SK-N-SH (cell line): ENCODE measurements around the gene CENPP.

Experiments used
- GABPA ChIP-seq: IDR thresholded peaks from 2 replicates; pipeline ENCODE4 v1.4.0; 2012; ENCODE audit warnings: low read depth, mild to moderate bottlenecking
- POLR2AphosphoS5 ChIP-seq: IDR thresholded peaks from 2 replicates; pipeline ENCODE4 v1.6.1; 2012; ENCODE audit warnings: low read depth, low read length
- RAD21 ChIP-seq: IDR thresholded peaks from 2 replicates; pipeline ENCODE4 v1.6.1; 2012; ENCODE audit warnings: mild to moderate bottlenecking, low read length
- RCOR1 ChIP-seq: fragments of 150-350 bp; IDR thresholded peaks from 2 replicates; pipeline ENCODE4 v1.6.1; 2017; ENCODE audit warnings: antibody characterized with exemption, low read length
- SIN3A ChIP-seq: IDR thresholded peaks from 2 replicates; pipeline ENCODE4 v1.6.1; 2012; ENCODE audit warnings: low read depth, mild to moderate bottlenecking, low read length, moderate library complexity, borderline replicate concordance
- YY1 ChIP-seq: IDR thresholded peaks from 2 replicates; pipeline ENCODE4 v1.4.0; 2012; ENCODE audit warnings: low read depth, mild to moderate bottlenecking
- TF ChIP-seq, protein P1 (sequence below): fragments of 200-600 bp; sonication (generic); IDR thresholded peaks from 2 replicates; pipeline ENCODE4 v1.6.1; 2017; ENCODE audit warnings: antibody characterized with exemption, mild to moderate bottlenecking, moderate library complexity
- TF ChIP-seq, protein P2 (sequence below): IDR thresholded peaks from 2 replicates; pipeline ENCODE4 v1.4.0; 2012; ENCODE audit warnings: low read depth, borderline replicate concordance
- TF ChIP-seq, protein P3 (sequence below): IDR thresholded peaks from 2 replicates; pipeline ENCODE4 v1.4.0; 2012; ENCODE audit warnings: low read depth, borderline replicate concordance
- TF ChIP-seq, protein P4 (sequence below): IDR thresholded peaks from 2 replicates; pipeline ENCODE4 v1.6.1; 2012; ENCODE audit warnings: mild to moderate bottlenecking, low read depth, low read length, moderate library complexity

DNA sequence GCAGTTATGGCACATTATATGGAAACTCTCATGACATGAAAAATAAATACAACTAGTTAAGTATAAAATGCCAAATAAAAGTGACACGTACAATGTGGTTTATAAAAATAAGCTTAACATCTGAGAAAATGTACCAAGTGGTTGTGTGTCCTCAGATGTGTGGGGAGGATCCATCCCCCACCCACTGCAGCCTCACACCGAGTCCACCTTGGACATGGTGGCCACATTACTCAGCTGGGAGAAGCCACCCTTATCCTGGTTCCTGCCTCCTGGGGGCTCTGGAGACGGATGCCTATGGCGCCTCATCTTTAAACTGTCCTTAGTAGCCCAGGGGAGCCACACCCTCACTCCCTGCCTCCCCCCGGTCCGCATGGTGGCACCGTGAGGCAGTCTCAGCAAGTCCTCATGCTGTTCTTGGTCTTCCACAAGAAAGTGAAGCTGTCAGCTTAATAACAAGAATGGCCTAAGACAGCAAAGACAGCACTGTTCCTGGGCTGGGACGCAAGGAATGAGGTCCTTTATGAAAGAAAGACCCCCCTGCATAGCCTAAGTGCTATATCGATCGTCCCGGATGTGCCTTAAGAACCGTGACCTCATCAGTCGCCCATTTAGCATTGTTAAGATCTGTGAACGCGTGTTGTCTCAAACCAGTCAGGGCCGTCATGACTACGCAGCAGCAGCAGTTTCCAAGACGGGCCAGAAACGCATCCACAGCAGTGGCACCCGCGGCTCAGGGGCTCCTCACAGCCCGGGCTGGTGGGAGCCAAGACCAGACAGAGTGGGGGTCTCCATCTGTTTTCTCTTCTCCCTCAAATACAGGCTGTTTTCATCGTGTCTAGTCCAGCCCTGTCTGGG is 287.7 kb downstream of the CENPP start:
- TF ChIP-seq, protein P1, sequence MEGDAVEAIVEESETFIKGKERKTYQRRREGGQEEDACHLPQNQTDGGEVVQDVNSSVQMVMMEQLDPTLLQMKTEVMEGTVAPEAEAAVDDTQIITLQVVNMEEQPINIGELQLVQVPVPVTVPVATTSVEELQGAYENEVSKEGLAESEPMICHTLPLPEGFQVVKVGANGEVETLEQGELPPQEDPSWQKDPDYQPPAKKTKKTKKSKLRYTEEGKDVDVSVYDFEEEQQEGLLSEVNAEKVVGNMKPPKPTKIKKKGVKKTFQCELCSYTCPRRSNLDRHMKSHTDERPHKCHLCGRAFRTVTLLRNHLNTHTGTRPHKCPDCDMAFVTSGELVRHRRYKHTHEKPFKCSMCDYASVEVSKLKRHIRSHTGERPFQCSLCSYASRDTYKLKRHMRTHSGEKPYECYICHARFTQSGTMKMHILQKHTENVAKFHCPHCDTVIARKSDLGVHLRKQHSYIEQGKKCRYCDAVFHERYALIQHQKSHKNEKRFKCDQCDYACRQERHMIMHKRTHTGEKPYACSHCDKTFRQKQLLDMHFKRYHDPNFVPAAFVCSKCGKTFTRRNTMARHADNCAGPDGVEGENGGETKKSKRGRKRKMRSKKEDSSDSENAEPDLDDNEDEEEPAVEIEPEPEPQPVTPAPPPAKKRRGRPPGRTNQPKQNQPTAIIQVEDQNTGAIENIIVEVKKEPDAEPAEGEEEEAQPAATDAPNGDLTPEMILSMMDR, result no peak
- TF ChIP-seq GABPA, result no peak
- TF ChIP-seq, protein P2, sequence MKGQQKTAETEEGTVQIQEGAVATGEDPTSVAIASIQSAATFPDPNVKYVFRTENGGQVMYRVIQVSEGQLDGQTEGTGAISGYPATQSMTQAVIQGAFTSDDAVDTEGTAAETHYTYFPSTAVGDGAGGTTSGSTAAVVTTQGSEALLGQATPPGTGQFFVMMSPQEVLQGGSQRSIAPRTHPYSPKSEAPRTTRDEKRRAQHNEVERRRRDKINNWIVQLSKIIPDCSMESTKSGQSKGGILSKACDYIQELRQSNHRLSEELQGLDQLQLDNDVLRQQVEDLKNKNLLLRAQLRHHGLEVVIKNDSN, result no peak
- TF ChIP-seq, protein P3, sequence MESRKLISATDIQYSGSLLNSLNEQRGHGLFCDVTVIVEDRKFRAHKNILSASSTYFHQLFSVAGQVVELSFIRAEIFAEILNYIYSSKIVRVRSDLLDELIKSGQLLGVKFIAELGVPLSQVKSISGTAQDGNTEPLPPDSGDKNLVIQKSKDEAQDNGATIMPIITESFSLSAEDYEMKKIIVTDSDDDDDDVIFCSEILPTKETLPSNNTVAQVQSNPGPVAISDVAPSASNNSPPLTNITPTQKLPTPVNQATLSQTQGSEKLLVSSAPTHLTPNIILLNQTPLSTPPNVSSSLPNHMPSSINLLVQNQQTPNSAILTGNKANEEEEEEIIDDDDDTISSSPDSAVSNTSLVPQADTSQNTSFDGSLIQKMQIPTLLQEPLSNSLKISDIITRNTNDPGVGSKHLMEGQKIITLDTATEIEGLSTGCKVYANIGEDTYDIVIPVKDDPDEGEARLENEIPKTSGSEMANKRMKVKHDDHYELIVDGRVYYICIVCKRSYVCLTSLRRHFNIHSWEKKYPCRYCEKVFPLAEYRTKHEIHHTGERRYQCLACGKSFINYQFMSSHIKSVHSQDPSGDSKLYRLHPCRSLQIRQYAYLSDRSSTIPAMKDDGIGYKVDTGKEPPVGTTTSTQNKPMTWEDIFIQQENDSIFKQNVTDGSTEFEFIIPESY, result no peak
- TF ChIP-seq, protein P4, sequence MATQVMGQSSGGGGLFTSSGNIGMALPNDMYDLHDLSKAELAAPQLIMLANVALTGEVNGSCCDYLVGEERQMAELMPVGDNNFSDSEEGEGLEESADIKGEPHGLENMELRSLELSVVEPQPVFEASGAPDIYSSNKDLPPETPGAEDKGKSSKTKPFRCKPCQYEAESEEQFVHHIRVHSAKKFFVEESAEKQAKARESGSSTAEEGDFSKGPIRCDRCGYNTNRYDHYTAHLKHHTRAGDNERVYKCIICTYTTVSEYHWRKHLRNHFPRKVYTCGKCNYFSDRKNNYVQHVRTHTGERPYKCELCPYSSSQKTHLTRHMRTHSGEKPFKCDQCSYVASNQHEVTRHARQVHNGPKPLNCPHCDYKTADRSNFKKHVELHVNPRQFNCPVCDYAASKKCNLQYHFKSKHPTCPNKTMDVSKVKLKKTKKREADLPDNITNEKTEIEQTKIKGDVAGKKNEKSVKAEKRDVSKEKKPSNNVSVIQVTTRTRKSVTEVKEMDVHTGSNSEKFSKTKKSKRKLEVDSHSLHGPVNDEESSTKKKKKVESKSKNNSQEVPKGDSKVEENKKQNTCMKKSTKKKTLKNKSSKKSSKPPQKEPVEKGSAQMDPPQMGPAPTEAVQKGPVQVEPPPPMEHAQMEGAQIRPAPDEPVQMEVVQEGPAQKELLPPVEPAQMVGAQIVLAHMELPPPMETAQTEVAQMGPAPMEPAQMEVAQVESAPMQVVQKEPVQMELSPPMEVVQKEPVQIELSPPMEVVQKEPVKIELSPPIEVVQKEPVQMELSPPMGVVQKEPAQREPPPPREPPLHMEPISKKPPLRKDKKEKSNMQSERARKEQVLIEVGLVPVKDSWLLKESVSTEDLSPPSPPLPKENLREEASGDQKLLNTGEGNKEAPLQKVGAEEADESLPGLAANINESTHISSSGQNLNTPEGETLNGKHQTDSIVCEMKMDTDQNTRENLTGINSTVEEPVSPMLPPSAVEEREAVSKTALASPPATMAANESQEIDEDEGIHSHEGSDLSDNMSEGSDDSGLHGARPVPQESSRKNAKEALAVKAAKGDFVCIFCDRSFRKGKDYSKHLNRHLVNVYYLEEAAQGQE, result no peak
- no peak for TF ChIP-seq RAD21
- TF ChIP-seq RCOR1, result no peak
- no peak for TF ChIP-seq POLR2AphosphoS5
- TF ChIP-seq YY1, result no peak
- TF ChIP-seq SIN3A, result no peak
